ENCODE results near the gene SLC32A1. TPM values are rescaled to one million over a fixed set of nuclear protein-coding genes. Genes with fewer than 3 reads are reported as not detected.

Gene SLC32A1
- total and polyA plus RNA-seq, 2 of the 13 experiments (the other 11 are each of a cell fraction or from before 2014, with no cell fraction given): not detected

GRCh38 chr20:38748097-38748860 is 24.0 kb downstream of the SLC32A1 start, which contains the start of gene ACTR5 (continued):
- TF ChIP-seq ZNF782 (CRISPR knock-in tag; IDR thresholded peaks at IDR 0.05; ENCODE audit: borderline replicate concordance): peak; percentile 88
- TF ChIP-seq, protein P1, sequence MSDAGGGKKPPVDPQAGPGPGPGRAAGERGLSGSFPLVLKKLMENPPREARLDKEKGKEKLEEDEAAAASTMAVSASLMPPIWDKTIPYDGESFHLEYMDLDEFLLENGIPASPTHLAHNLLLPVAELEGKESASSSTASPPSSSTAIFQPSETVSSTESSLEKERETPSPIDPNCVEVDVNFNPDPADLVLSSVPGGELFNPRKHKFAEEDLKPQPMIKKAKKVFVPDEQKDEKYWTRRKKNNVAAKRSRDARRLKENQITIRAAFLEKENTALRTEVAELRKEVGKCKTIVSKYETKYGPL (CRISPR knock-in tag; IDR thresholded peaks at IDR 0.05): peak; percentile 80; the same call in 1 of the 2 replicates
- TF ChIP-seq SMAD1 (CRISPR knock-in tag; IDR thresholded peaks at IDR 0.05; ENCODE audit: borderline replicate concordance, low read depth): peak; percentile 97; the same call in 1 of the 2 replicates
- peak; percentile 87 for TF ChIP-seq ZSCAN25 (CRISPR knock-in tag; IDR thresholded peaks at IDR 0.05)
- TF ChIP-seq ZNF124 (CRISPR knock-in tag; IDR thresholded peaks at IDR 0.05): 0 out of 2 replicates have a peak, but pooled peaks have one; percentile 70
- TF ChIP-seq, protein P2, sequence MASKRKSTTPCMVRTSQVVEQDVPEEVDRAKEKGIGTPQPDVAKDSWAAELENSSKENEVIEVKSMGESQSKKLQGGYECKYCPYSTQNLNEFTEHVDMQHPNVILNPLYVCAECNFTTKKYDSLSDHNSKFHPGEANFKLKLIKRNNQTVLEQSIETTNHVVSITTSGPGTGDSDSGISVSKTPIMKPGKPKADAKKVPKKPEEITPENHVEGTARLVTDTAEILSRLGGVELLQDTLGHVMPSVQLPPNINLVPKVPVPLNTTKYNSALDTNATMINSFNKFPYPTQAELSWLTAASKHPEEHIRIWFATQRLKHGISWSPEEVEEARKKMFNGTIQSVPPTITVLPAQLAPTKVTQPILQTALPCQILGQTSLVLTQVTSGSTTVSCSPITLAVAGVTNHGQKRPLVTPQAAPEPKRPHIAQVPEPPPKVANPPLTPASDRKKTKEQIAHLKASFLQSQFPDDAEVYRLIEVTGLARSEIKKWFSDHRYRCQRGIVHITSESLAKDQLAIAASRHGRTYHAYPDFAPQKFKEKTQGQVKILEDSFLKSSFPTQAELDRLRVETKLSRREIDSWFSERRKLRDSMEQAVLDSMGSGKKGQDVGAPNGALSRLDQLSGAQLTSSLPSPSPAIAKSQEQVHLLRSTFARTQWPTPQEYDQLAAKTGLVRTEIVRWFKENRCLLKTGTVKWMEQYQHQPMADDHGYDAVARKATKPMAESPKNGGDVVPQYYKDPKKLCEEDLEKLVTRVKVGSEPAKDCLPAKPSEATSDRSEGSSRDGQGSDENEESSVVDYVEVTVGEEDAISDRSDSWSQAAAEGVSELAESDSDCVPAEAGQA (IDR thresholded peaks at IDR 0.05; ENCODE audit: low read depth): peak; percentile 96
- TF ChIP-seq, protein P2 (CRISPR knock-in tag; IDR thresholded peaks at IDR 0.05; ENCODE audit: borderline replicate concordance): 0 out of 2 replicates have a peak, but pooled peaks have one; percentile 60
- TF ChIP-seq ZBTB46 (CRISPR knock-in tag; IDR thresholded peaks at IDR 0.05; ENCODE audit: borderline replicate concordance): no peak
- TF ChIP-seq TRIM24 (CRISPR knock-in tag; IDR thresholded peaks at IDR 0.05): no peak
- no peak for TF ChIP-seq ETS1 (CRISPR knock-in tag; IDR thresholded peaks at IDR 0.05)
- TF ChIP-seq ZNF343 (CRISPR knock-in tag; IDR thresholded peaks at IDR 0.05): peak; percentile 93; the same call in 1 of the 2 replicates
- TF ChIP-seq, protein P3, sequence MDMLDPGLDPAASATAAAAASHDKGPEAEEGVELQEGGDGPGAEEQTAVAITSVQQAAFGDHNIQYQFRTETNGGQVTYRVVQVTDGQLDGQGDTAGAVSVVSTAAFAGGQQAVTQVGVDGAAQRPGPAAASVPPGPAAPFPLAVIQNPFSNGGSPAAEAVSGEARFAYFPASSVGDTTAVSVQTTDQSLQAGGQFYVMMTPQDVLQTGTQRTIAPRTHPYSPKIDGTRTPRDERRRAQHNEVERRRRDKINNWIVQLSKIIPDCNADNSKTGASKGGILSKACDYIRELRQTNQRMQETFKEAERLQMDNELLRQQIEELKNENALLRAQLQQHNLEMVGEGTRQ (IDR thresholded peaks at IDR 0.05; ENCODE audit: low read depth, low read length): no peak
- TF ChIP-seq, protein P3 (CRISPR knock-in tag; IDR thresholded peaks at IDR 0.05; ENCODE audit: borderline replicate concordance): no peak
- TF ChIP-seq, protein P4, sequence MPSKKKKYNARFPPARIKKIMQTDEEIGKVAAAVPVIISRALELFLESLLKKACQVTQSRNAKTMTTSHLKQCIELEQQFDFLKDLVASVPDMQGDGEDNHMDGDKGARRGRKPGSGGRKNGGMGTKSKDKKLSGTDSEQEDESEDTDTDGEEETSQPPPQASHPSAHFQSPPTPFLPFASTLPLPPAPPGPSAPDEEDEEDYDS (CRISPR knock-in tag; IDR thresholded peaks at IDR 0.05): peak; percentile 97
- no peak; the same call in 1 of the 2 replicates for TF ChIP-seq ZNF678 (CRISPR knock-in tag; IDR thresholded peaks at IDR 0.05)
- TF ChIP-seq ZNF777 (CRISPR knock-in tag; IDR thresholded peaks at IDR 0.05): peak; percentile 99
